Measurements from ENCODE around the gene FGF19.
"Not testable (repeated sequence)": the region's sequence is repeated elsewhere in the genome, so short reads cannot be mapped to it uniquely, and the experiment has no call there.

The FGF19 gene

GRCh38 chr11:69689484-69690319, 14.1 kb downstream of the FGF19 start:
- Histone ChIP-seq H3K4me1 (ENCODE audit: insufficient read depth, low read length) (peaks cover 8% of the 10 kb centered on the region), H3K4me2 (ENCODE audit: insufficient read depth, low read length) (no peak overlapping the region), H2AFZ (ENCODE audit: low read depth, low read length) (no peak overlapping the region), H3K27me3 (ENCODE audit: insufficient read depth, low read length, poor library complexity) (peaks cover 10% of the 10 kb centered on the region), H3K79me2 (ENCODE audit: insufficient read depth, low read length) (no peaks in the 10 kb centered on the region), H3K9me3 (ENCODE audit: insufficient read depth, low read length, severe bottlenecking) (no peaks in the 10 kb centered on the region), H3K4me3 (ENCODE audit: low read depth in 1 of 2, low read length in 2 of 2) (no peak overlapping the region), H3K9ac (ENCODE audit: low read depth, low read length) (no peak overlapping the region), H3K36me3 (ENCODE audit: insufficient read depth, low read length) (no peaks in the 10 kb centered on the region), H3K27ac (ENCODE audit: low read length) (no peak overlapping the region), H4K20me1 (ENCODE audit: insufficient read depth, low read length) (no peaks in the 10 kb centered on the region)
- TF ChIP-seq CTCF (IDR thresholded peaks at IDR 0.05; ENCODE audit: borderline replicate concordance, extremely low read depth, low read length, poor library complexity, severe bottlenecking) (no peak), EZH2 (IDR thresholded peaks at IDR 0.05; ENCODE audit: borderline replicate concordance, low read depth, low read length, severe bottlenecking) (no peak)
- no peak for ATAC-seq (ENCODE audit: insufficient read depth, low read depth)
- no peak for DNase-seq

GRCh38 chr11:69687969-69688771, 15.7 kb downstream of the FGF19 start:
- not testable (repeated sequence) for DNase-seq; H3K27ac ChIP-seq (ENCODE audit: low read length); H3K79me2 ChIP-seq (ENCODE audit: insufficient read depth, low read length); H3K27me3 ChIP-seq (ENCODE audit: insufficient read depth, low read length, poor library complexity); H3K9ac ChIP-seq (ENCODE audit: low read depth, low read length); H3K4me3 ChIP-seq (ENCODE audit: low read depth in 1 of 2, low read length in 2 of 2); H3K36me3 ChIP-seq (ENCODE audit: insufficient read depth, low read length); H3K4me1 ChIP-seq (ENCODE audit: insufficient read depth, low read length); H3K9me3 ChIP-seq (ENCODE audit: insufficient read depth, low read length, severe bottlenecking); H4K20me1 ChIP-seq (ENCODE audit: insufficient read depth, low read length); ATAC-seq (ENCODE audit: insufficient read depth, low read depth); H2AFZ ChIP-seq (ENCODE audit: low read depth, low read length); H3K4me2 ChIP-seq (ENCODE audit: insufficient read depth, low read length)

- no peak overlapping the region for H2AFZ ChIP-seq (ENCODE audit: low read depth, low read length)
- H3K36me3 ChIP-seq (ENCODE audit: insufficient read depth, low read length): no peaks in the 10 kb centered on the region
- no peak overlapping the region for H3K4me2 ChIP-seq (ENCODE audit: insufficient read depth, low read length)
- no peaks in the 10 kb centered on the region for H4K20me1 ChIP-seq (ENCODE audit: insufficient read depth, low read length)
- TF ChIP-seq CTCF (IDR thresholded peaks at IDR 0.05; ENCODE audit: borderline replicate concordance, extremely low read depth, low read length, poor library complexity, severe bottlenecking) (no peak), EZH2 (IDR thresholded peaks at IDR 0.05; ENCODE audit: borderline replicate concordance, low read depth, low read length, severe bottlenecking) (no peak)
- peaks cover 8% of the 10 kb centered on the region for H3K4me1 ChIP-seq (ENCODE audit: insufficient read depth, low read length)
- no peak overlapping the region for H3K9ac ChIP-seq (ENCODE audit: low read depth, low read length)
- ATAC-seq (ENCODE audit: insufficient read depth, low read depth): no peak
- H3K27me3 ChIP-seq (ENCODE audit: insufficient read depth, low read length, poor library complexity): peaks cover 10% of the 10 kb centered on the region
- H3K27ac ChIP-seq (ENCODE audit: low read length): no peak overlapping the region
- DNase-seq: no peak
- H3K9me3 ChIP-seq (ENCODE audit: insufficient read depth, low read length, severe bottlenecking): no peaks in the 10 kb centered on the region
- no peaks in the 10 kb centered on the region for H3K79me2 ChIP-seq (ENCODE audit: insufficient read depth, low read length)
- no peak overlapping the region for H3K4me3 ChIP-seq (ENCODE audit: low read depth in 1 of 2, low read length in 2 of 2)
These were observed 17.0 kb downstream of the FGF19 start for GRCh38 chr11:69686856-69687255.

- Histone ChIP-seq H3K4me3 (ENCODE audit: low read depth in 1 of 2, low read length in 2 of 2) (no peak overlapping the region), H3K36me3 (ENCODE audit: insufficient read depth, low read length) (no peaks in the 10 kb centered on the region), H4K20me1 (ENCODE audit: insufficient read depth, low read length) (no peaks in the 10 kb centered on the region), H2AFZ (ENCODE audit: low read depth, low read length) (no peak overlapping the region), H3K4me2 (ENCODE audit: insufficient read depth, low read length) (no peak overlapping the region), H3K27me3 (ENCODE audit: insufficient read depth, low read length, poor library complexity) (peaks cover 10% of the 10 kb centered on the region), H3K27ac (ENCODE audit: low read length) (no peak overlapping the region), H3K4me1 (ENCODE audit: insufficient read depth, low read length) (peaks cover 8% of the 10 kb centered on the region), H3K9ac (ENCODE audit: low read depth, low read length) (no peak overlapping the region), H3K79me2 (ENCODE audit: insufficient read depth, low read length) (no peaks in the 10 kb centered on the region), H3K9me3 (ENCODE audit: insufficient read depth, low read length, severe bottlenecking) (no peaks in the 10 kb centered on the region)
- no peak for DNase-seq
- ATAC-seq (ENCODE audit: insufficient read depth, low read depth): no peak
- TF ChIP-seq EZH2 (IDR thresholded peaks at IDR 0.05; ENCODE audit: borderline replicate concordance, low read depth, low read length, severe bottlenecking): no peak
- no peak for TF ChIP-seq CTCF (IDR thresholded peaks at IDR 0.05; ENCODE audit: borderline replicate concordance, extremely low read depth, low read length, poor library complexity, severe bottlenecking)
These were observed 17.4 kb downstream of the FGF19 start for GRCh38 chr11:69686452-69686851.
